Astrocyte of the hippocampus (primary cell): ENCODE results near the gene QARS1.
A peak's percentile ranks its signal among the peaks of the same experiment; 100 is the strongest.

Source experiments
- DNase-seq: peaks from one replicate; pipeline ENCODE4 v3.0.0; 2011; ENCODE audit warnings: low read depth, low spot score

The QARS1 gene

GRCh38 chr3:49120438-49121131 is 16.0 kb upstream of the QARS1 start, which contains the start of gene USP19:
USP19 (minus strand) TSS chr3:49120823; CDS start chr3:49119145, 1,678 bp downstream.
- peak; percentile 96 for DNase-seq

- peak; percentile 16 for DNase-seq
Observed at GRCh38 chr3:49120096-49120437, 15.5 kb upstream of the QARS1 start.

GRCh38 chr3:49119439-49119838 is 14.9 kb upstream of the QARS1 start:
- DNase-seq, result peak; percentile 36

- peak; percentile 53 for DNase-seq
Observed at GRCh38 chr3:49119036-49119435, 14.5 kb upstream of the QARS1 start.

- no peak for DNase-seq
Observed at GRCh38 chr3:49112262-49112661, 7.7 kb upstream of the QARS1 start.

GRCh38 chr3:49111347-49111746 is 6.8 kb upstream of the QARS1 start:
- no peak for DNase-seq

GRCh38 chr3:49110780-49111179 is 6.2 kb upstream of the QARS1 start:
- no peak for DNase-seq

GRCh38 chr3:49108346-49108745 is 3.8 kb upstream of the QARS1 start:
- no peak for DNase-seq

- DNase-seq, result no peak
Observed at GRCh38 chr3:49104052-49104426, 518 bp downstream of the QARS1 start.

- no peak for DNase-seq
Observed at GRCh38 chr3:49100046-49100615, 4.4 kb downstream of the QARS1 start.

- no peak for DNase-seq
Observed at GRCh38 chr3:49098910-49099630, 5.5 kb downstream of the QARS1 start.

- peak; percentile 32 for DNase-seq
Observed at GRCh38 chr3:49098429-49098828, 6.1 kb downstream of the QARS1 start.

GRCh38 chr3:49093853-49094767 is 10.4 kb downstream of the QARS1 start, which contains the start of gene QRICH1:
QRICH1 (minus strand) TSS chr3:49094071; CDS start chr3:49077017, 17,054 bp downstream.
- DNase-seq, result peak; percentile 99

GRCh38 chr3:49092938-49093852 is 11.4 kb downstream of the QARS1 start:
- DNase-seq, result peak; percentile 90

GRCh38 chr3:49081429-49081828 is 23.1 kb downstream of the QARS1 start:
- no peak for DNase-seq

GRCh38 chr3:49079270-49079669 is 25.3 kb downstream of the QARS1 start:
- DNase-seq, result no peak

GRCh38 chr3:49076646-49077045 is 27.9 kb downstream of the QARS1 start:
- no peak for DNase-seq

GRCh38 chr3:49076116-49076515 is 28.4 kb downstream of the QARS1 start:
- DNase-seq, result no peak

- no peak for DNase-seq
Observed at GRCh38 chr3:49058011-49058410, 46.5 kb downstream of the QARS1 start.

- DNase-seq, result no peak
Observed at GRCh38 chr3:49057268-49057667, 47.3 kb downstream of the QARS1 start.
